GM21825 (cell line): Measurements from ENCODE around the gene ZNF423.
"Not testable (repeated sequence)": the region's sequence is repeated elsewhere in the genome, so short reads cannot be mapped to it uniquely, and the experiment has no call there.

ENCODE experiments used
- ATAC-seq: cut with Tn5 transposase; IDR thresholded peaks from one replicate; pipeline ENCODE4 v1.9.1; 2021; ENCODE audit warnings: mild to moderate bottlenecking, moderate library complexity; ENCODE audit not compliant: unreplicated experiment

The ZNF423 gene

DNA sequence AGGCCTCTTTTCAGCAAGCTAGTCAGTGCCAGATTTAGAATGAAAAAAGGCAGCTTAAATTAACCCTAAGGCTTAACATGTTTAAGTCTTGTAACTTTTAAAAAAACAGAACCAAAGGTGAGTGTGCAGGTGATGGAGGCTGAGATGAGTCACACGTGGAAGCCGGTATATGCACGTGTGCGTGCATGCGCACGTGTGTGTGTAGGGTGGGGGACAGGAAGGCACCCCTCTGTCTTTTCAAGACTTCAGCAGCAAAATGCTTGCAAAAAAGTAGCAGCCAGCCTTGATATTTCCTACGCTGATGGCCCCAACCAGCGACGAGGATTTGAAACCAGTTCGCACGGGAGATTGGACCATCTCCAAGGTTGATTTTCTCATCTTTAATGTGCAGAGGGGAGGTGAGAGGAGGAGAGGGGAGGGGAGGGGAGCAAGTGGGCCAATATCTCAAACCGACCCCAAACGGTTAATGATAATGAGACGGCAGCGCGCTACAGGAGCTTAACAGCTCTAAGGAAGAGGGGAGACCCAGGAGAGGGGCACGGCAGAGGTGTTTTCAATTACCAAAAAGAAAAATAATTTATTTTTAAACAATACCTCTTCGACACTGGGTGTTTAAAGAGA lies 154.7 kb downstream of the ZNF423 start:
- no peak for ATAC-seq

- no peak for ATAC-seq
These were observed 155.5 kb downstream of the ZNF423 start for GRCh38 chr16:49700251-49701064.

- ATAC-seq = no peak
These were observed 156.1 kb downstream of the ZNF423 start for GRCh38 chr16:49699841-49700175.

GRCh38 chr16:49698931-49699840 lies 156.7 kb downstream of the ZNF423 start:
- no peak for ATAC-seq

DNA sequence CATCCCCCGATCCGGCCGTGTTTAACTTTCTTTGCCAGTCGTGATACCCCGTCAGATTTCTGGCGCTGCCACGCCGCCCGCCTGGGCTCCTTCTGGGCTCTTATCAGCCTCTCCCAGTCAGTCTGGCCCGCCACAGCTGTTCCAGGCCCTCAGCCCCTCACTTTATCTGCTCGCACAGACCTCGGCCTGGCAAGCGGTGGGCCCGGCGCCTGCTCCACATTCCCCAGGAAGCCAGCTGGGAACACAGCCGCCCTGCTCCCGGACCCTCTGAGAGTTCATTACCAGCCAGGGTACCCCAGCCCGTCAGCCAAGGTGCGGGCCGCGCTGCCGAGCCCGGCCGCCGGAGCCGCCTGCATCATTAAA lies 157.5 kb downstream of the ZNF423 start:
- ATAC-seq = no peak

DNA sequence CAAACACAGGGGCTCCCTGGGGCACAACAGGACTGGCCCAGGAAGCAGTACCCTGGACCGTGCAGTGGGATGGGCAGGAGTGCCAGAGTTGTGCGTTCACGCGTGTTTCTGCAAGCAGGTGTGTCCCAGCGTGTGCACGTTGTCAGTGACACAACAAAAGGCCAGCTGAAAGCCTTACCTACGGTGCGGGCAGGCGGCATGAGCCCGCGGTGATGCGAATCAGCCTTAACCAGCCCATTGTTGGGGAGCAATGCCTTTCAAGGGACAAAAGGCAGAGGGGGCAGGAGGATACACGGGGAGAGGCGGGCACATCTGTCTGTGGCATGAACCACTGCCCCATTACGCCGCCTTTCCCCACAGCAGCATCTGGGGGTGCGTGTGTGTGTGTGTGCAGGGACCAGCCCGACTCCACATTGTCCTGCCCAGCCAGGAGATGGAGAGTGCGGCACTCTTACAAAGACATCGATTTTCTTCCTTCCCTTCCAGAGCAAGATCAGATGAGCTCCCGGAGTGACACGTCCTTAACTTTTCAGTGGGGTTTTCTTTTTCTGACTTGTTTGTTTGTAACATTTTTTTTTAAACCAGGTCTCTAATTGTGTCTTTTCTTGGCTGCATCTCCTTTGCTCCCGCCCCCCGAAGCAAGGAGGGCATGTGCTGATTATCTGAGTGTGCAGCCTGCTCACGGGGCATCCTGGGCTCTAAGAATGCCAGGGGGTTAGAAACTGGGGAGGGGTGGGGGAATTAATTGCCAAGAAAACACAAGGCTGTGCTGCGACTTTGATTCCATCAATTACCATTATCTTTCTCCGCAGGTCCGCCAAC lies 158.1 kb downstream of the ZNF423 start:
- no peak for ATAC-seq

GRCh38 chr16:49696414-49697101 lies 159.4 kb downstream of the ZNF423 start:
- no peak for ATAC-seq

GRCh38 chr16:49695782-49696413 lies 160.0 kb downstream of the ZNF423 start:
- no peak for ATAC-seq

DNA sequence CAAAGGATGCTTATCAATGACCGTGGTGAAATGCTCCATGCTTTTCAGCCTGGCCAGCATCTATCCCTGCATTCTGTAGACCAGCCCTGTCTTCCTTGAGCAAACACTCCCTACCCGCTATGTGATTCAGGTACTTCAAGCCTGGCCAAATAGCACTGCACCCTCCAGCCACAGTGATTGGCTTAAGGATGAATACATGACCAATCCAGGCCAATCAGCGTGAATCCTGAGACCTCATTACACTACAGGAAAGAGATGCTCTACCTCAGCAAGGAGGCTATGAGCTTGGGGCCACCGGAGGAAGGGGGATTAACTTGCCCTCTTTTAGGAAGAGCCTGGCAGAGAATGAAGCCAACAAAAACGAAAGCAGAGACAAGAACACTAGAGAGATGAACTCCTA lies 162.5 kb downstream of the ZNF423 start:
- no peak for ATAC-seq

GRCh38 chr16:49690778-49691177 lies 165.1 kb downstream of the ZNF423 start:
- ATAC-seq = no peak

DNA sequence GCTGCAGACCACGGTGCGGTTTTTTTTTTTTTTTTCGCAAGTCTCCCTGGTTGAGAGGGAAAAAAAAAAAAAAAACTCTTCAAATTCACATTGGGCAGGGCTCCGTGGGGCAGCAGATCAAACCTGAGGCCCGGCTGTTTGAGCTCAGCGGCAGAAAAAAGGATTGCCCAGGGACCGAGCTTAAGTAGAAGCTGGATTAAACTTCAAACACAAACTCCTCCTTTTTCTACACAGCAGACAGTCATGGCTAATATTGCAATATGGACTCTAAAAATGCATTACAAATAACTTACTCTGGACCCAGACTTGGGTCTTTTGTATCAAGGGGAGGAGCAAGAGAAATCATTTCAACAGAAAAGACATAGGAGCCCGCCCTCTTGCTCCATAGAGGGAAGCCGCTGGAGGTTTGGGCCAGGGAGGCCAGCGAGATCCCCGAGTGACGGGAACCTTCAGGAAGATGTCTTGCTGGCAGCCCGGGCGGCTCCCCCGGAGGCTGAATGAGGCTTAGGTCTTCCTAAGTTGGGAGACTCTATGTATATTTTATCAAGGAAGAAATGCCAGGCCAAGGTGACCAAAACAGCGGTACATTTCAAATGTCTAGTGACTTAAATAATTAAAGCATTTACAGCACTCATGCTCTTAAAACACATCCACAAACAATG lies 167.7 kb downstream of the ZNF423 start:
- no peak for ATAC-seq

- no peak for ATAC-seq
These were observed 168.4 kb downstream of the ZNF423 start for GRCh38 chr16:49687476-49688002.

- no peak for ATAC-seq
These were observed 171.2 kb downstream of the ZNF423 start for GRCh38 chr16:49684696-49685095.

GRCh38 chr16:49682577-49683165 lies 173.2 kb downstream of the ZNF423 start:
- no peak for ATAC-seq

- no peak for ATAC-seq
These were observed 174.6 kb downstream of the ZNF423 start for GRCh38 chr16:49681217-49681883.

DNA sequence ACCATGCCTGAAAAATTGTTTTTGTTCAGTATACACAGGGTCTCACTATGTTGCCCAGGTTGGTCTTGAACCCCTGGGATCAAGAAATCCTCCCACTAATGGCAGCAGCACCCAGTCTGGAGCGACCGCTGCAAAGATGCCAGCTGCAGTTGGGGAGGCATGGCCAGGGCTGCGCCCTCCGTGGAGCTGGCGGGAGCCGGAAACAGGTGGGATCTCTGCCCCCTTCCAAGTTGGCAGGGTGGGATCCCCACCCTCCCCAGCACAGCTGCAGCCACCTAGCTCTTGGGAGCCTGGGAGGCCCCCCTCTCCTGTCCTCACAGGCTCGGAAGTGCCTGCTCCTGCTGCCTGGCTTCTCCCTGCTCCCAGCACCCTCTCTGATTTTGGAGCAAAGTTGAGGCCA lies 176.8 kb downstream of the ZNF423 start:
- no peak for ATAC-seq

DNA sequence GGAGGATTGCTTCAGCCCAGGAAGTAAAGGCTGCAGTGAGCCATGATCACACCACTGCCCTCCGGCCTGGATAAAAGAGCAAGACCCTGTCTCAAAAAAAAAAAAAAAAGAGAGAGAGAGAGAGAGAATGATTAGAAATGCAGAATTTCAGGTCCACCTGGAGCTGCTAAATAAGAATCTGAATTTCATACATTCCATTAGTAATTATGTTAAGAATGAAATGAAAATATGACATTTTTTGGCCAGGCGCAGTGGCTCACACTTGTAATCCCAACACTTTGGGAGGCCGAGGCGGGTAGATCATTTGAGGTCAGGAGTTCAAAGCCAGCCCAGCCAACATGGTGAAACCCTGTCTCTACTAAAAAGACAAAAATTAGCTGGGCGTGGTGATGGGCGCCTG lies 178.3 kb downstream of the ZNF423 start:
- not testable (repeated sequence) for ATAC-seq

GRCh38 chr16:49675413-49675812 lies 180.5 kb downstream of the ZNF423 start:
- ATAC-seq = no peak
